Esophagus (tissue), 2 donors: ENCODE data around the gene PCDHGB5. TPM values are rescaled to one million over a fixed set of nuclear protein-coding genes. Genes with fewer than 3 reads are reported as not detected.
"Not testable (repeated sequence)": the region's sequence is repeated elsewhere in the genome, so short reads cannot be mapped to it uniquely, and the experiment has no call there.

Experiments
- H3K27ac ChIP-seq, 2 donors: one replicate each; pipeline ENCODE4 v1.5.1; 2013; ENCODE audit warnings: low read depth in 2 of 2, mild to moderate bottlenecking in 2 of 2, inconsistent platforms in 1 of 2, low read length in 1 of 2, moderate library complexity in 1 of 2
- H3K27me3 ChIP-seq, 2 donors: one replicate each; pipeline ENCODE4 v1.6.1; 2013; ENCODE audit warnings: low read length in 2 of 2, control low read depth in 1 of 2, mild to moderate bottlenecking in 1 of 2; ENCODE audit not compliant: insufficient read depth in 2 of 2, control insufficient read depth in 1 of 2
- H3K36me3 ChIP-seq, 2 donors: one replicate each; pipeline ENCODE4 v1.6.1; 2013; ENCODE audit warnings: low read length in 1 of 2; ENCODE audit not compliant: control insufficient read depth in 2 of 2, insufficient read depth in 2 of 2
- H3K4me1 ChIP-seq, 2 donors: one replicate each; pipeline ENCODE4 v1.6.1; 2013; ENCODE audit warnings: low read length in 1 of 2; ENCODE audit not compliant: control insufficient read depth in 2 of 2, insufficient read depth in 2 of 2
- H3K4me3 ChIP-seq, 2 donors: one replicate each; pipeline ENCODE4 v1.5.1; 2013; ENCODE audit warnings: low read length in 2 of 2, mild to moderate bottlenecking in 2 of 2, low read depth in 1 of 2, moderate library complexity in 1 of 2
- H3K9me3 ChIP-seq, 2 donors: one replicate each; pipeline ENCODE4 v1.6.1; 2013; ENCODE audit warnings: mild to moderate bottlenecking in 2 of 2, low read depth in 1 of 2, low read length in 1 of 2, moderate library complexity in 1 of 2; ENCODE audit not compliant: control insufficient read depth in 2 of 2, insufficient read depth in 1 of 2
- WGBS, 2 donors: extraction: QIAGEN DNeasy Blood & Tissue Kit; methylation state at CpG; one replicate each; pipeline ENCODE4 v1.1.7; 2013; 5-methylcytosine and 5-hydroxymethylcytosine counted together
- polyA plus RNA-seq, 2 donors: library from polyadenylated mRNA; stranded (reverse); fragments of 200-250 nt; gene quantifications; one replicate each; pipeline ENCODE4 v1.2.3, GENCODE V29; 2013
- donor health status: healthy with polysubstance abuse.
- donor health status: Bipolar disorder and iron deficiency.

Gene PCDHGB5
- polyA plus RNA-seq, 2 donors = 1.0 to 1.7 TPM

- not testable (repeated sequence) for H3K4me3 ChIP-seq, H3K27me3 ChIP-seq, H3K27ac ChIP-seq, H3K4me1 ChIP-seq, H3K36me3 ChIP-seq
- peaks cover 35 to 58% of the 10 kb centered on the region in 2 donors for H3K9me3 ChIP-seq
- 55 to 58% methylated on average over 37 to 43 of the region's 48 CpGs for WGBS, 2 donors
Observed at GRCh38 chr5:141375444-141376155, 22.1 kb upstream of the PCDHGB5 start.

GRCh38 chr5:141382469-141383294 is 15.1 kb upstream of the PCDHGB5 start, which contains the start of gene PCDHGA7:
Gene PCDHGA7 (plus strand): TSS chr5:141382742. CDS start chr5:141382900, 158 bp downstream.
- H3K4me1 ChIP-seq = peaks cover 0 to 4% of the 10 kb centered on the region in 2 donors
- peak within 1 kb of the TSS in 1 of 2 donors; percentile 7 for H3K4me3 ChIP-seq
- 21 to 22% methylated on average over 37 of the region's 37 CpGs for WGBS, 2 donors
- peaks cover 24 to 32% of the 10 kb centered on the region in 2 donors for H3K9me3 ChIP-seq
- no peaks in the 10 kb centered on the region for H3K27me3 ChIP-seq
- no peaks in the 10 kb centered on the region for H3K36me3 ChIP-seq
- H3K27ac ChIP-seq = no peak within 1 kb of the TSS

- Histone ChIP-seq H3K4me3 (peak overlapping the region in 1 of 2 donors; percentile 7), H3K27ac (no peak overlapping the region), H3K27me3 (no peaks in the 10 kb centered on the region), H3K9me3 (peaks cover 24 to 29% of the 10 kb centered on the region in 2 donors), H3K4me1 (peaks cover 0 to 4% of the 10 kb centered on the region in 2 donors), H3K36me3 (no peaks in the 10 kb centered on the region)
- 40 to 42% methylated on average over 21 of the region's 21 CpGs for WGBS, 2 donors
Observed at GRCh38 chr5:141383345-141383744, 14.4 kb upstream of the PCDHGB5 start.

- WGBS, 2 donors = 46 to 51% methylated on average over 43 of the region's 43 CpGs
- Histone ChIP-seq H3K9me3 (peaks cover 34 to 43% of the 10 kb centered on the region in 2 donors), H3K36me3 (no peaks in the 10 kb centered on the region), H3K27me3 (no peaks in the 10 kb centered on the region), H3K4me1 (peaks cover 0 to 4% of the 10 kb centered on the region in 2 donors), H3K4me3 (no peak overlapping the region), H3K27ac (no peak overlapping the region)
Observed at GRCh38 chr5:141384471-141385267, 13.1 kb upstream of the PCDHGB5 start.

- WGBS, 2 donors = 14 to 23% methylated on average over 21 to 22 of the region's 40 CpGs
- H3K4me1 ChIP-seq, H3K4me3 ChIP-seq, H3K27me3 ChIP-seq, H3K36me3 ChIP-seq, H3K27ac ChIP-seq: not testable (repeated sequence)
- peaks cover 34 to 45% of the 10 kb centered on the region in 2 donors for H3K9me3 ChIP-seq
Observed at GRCh38 chr5:141387557-141388311, 10.0 kb upstream of the PCDHGB5 start, which contains the start of gene PCDHGB4. Gene PCDHGB4 (plus strand): TSS chr5:141387698. CDS start chr5:141387885, 187 bp downstream.

- Histone ChIP-seq H3K27me3 (peaks cover 0 to 5% of the 10 kb centered on the region in 2 donors), H3K4me1 (peaks cover 0 to 4% of the 10 kb centered on the region in 2 donors), H3K9me3 (peaks cover 34 to 45% of the 10 kb centered on the region in 2 donors), H3K27ac (no peak overlapping the region), H3K4me3 (no peak overlapping the region), H3K36me3 (no peaks in the 10 kb centered on the region)
- 43 to 44% methylated on average over 10 of the region's 10 CpGs for WGBS, 2 donors
Observed at GRCh38 chr5:141388661-141389060, 9.1 kb upstream of the PCDHGB5 start.

- Histone ChIP-seq H3K4me1 (peaks cover 0 to 3% of the 10 kb centered on the region in 2 donors), H3K27me3 (peaks cover 0 to 5% of the 10 kb centered on the region in 2 donors), H3K36me3 (no peaks in the 10 kb centered on the region), H3K27ac (no peak overlapping the region), H3K9me3 (peaks cover 34 to 46% of the 10 kb centered on the region in 2 donors), H3K4me3 (no peak overlapping the region)
- 42 to 45% methylated on average over 77 of the region's 77 CpGs for WGBS, 2 donors
Observed at GRCh38 chr5:141389153-141390042, 8.3 kb upstream of the PCDHGB5 start.

- no peaks in the 10 kb centered on the region for H3K4me1 ChIP-seq
- no peak within 1 kb of the TSS for H3K4me3 ChIP-seq
- 25 to 30% methylated on average over 38 of the region's 38 CpGs for WGBS, 2 donors
- no peaks in the 10 kb centered on the region for H3K36me3 ChIP-seq
- H3K27me3 ChIP-seq = peaks cover 0 to 5% of the 10 kb centered on the region in 2 donors
- H3K9me3 ChIP-seq = peaks cover 33 to 42% of the 10 kb centered on the region in 2 donors
- H3K27ac ChIP-seq = no peak within 1 kb of the TSS
Observed at GRCh38 chr5:141392429-141393198, 5.1 kb upstream of the PCDHGB5 start, which contains the start of gene PCDHGA8. Gene PCDHGA8 (plus strand): TSS chr5:141392633. CDS start chr5:141392814, 181 bp downstream.
